SKM-1 (cell line): Measurements from ENCODE around the gene CSRNP2.
"Not testable (repeated sequence)": the region's sequence is repeated elsewhere in the genome, so short reads cannot be mapped to it uniquely, and the experiment has no call there.

Experiments used
- DNase-seq: peaks from one replicate; lab custom pipeline; 2025; ENCODE audit not compliant: unreplicated experiment; lab: John Stamatoyannopoulos, UW

Gene CSRNP2

DNA sequence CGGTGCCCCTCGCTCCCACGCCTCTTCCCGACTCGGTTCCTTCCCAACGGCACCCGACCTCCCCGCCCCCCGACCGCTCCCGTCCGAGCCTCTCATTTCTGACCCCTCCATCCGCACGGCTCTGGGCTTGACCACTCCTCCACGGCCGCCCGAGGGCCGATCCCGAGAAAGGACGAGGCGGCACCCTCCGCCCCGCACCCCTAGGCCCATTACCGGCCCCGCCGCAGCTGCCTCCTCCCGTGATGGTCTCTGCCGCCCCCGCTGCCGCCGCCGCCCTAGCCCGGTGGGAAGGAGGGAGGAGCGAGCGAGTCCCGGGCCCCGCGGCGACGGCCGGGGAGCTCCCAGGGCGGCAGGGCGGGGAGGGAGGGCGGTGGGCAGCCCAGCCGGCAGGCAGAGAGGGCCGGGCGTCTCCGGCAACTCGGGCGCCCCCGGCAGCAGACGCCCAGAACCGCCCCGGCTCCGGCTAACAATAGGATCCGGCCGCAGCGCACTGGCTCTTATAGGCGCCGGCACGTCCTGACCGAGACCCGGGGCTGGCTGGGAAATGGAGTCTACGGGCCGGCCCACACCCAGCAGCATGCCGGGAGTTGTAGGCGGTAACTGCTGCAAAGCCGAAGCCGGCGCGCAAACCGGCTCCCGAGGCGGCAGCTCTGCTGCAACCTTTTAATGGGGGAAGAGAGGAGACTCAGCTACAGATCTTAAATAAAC, at the start of gene CSRNP2:
Gene CSRNP2 (minus strand): TSS at position 471 of the 708 bp plus-strand sequence. CDS start 7,035 bp downstream, outside the sequence.
- DNase-seq: peak; percentile 57

GRCh38 chr12:51132693-51133092, 49.3 kb upstream of the CSRNP2 start:
- no peak for DNase-seq

- no peak for DNase-seq
Observed at GRCh38 chr12:51131745-51132521, 48.5 kb upstream of the CSRNP2 start.

DNA sequence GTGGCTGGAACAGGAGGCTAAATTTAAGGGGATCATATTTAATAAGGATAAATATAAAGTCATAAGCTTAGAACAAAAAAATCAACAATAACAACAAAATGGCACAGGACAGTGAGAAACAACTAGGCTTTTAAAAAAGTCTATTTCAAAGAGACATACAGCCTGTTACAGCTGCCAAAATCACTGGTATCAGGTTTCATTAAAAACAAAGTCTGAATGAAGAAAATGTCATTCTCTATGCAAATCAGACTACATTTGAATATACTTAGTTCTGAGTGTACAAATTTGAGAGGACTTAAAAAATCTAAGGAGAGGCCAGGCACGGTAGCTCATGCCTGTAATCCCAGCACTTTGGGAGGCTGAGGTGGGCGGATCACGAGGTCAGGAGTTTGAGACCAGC, 45.5 kb upstream of the CSRNP2 start:
- no peak for DNase-seq

DNA sequence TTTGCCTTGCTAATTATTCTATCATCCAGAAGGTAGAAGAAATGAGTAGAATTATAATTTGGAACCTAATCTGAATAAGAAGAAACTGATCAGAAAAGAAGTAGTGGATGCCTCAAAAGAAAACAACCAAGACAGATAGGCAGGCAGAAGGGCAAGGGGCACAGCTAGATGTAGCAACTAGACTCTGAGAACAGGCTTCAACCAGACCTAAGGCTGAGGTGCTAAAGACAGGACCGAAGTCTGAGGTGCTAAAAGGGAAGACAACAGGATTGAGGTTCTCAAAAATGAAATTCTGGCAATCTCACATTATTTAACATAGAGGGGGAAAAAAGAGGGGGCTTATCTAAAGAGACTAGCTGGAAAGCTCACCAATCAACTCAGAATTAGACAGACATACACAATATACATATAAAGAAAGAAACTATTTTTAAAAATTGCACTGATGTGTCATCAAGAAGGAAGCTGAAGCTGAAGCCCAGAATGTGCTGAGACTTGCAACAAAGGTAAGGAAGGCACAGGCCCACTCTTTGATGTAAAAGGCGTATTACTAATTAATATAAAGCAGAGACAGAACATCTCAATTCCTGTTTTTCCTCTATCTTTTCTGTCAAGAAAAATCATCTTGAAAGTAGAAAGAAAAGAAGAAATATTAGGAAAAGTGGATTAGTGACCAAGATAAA, 43.8 kb upstream of the CSRNP2 start:
- DNase-seq: no peak

DNA sequence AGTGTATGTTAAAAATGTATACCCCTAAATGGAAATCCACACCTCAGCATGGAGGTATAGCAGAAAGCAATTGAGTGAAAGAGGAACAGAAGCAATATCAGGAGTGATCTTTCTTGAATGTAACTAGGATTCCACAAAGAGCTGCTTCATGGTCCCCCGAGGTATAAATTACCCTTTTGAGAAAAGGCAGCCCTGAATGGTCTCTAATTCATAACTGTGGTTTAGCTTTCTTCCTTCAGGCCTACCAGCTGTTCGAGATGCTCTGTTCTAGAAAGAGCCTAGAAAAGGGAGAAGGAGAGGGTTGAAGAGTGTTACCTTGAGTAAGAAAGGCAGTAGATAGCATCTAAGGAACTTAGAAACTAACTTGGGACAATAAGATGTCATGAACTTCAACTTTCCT, 42.9 kb upstream of the CSRNP2 start:
- no peak for DNase-seq

- DNase-seq: no peak
Observed at GRCh38 chr12:51124504-51124903, 41.1 kb upstream of the CSRNP2 start.

DNA sequence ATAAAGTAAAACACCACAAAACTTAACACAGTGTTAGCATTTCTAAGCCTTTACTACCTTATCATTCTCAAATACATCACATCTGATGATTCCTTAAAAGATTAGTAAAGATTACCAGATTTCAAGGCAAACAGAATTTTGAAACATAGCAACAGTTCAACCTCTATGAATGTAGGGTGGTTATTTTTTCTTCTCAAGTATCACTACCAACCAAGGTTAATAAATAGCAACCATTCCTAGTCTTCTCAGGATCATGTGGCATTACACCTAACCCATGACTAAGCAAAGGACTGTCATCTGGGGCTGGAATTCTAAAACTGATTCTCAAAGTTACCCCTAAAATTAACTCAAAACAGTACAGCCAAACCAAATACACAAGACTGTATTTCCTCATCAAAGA, 39.4 kb upstream of the CSRNP2 start:
- no peak for DNase-seq

DNA sequence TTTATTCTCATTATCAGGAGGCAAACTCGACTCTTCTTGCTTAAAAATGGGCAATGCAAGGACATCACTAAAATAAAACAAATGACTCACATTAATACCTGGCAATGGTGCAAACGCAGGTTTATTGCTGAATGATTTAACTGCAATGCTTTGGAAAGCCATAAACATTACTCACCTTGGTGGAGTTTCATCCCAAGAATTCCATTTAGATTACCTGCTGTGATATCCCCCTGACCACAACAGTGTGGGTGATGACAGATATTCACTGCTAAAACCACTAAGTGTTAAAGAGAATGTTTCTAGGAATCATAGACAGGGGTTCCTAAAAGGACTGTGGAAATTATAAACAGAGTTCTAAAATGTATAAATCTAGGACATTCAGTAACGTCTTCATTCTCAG, 35.3 kb upstream of the CSRNP2 start:
- no peak for DNase-seq

GRCh38 chr12:51115533-51115932, 32.1 kb upstream of the CSRNP2 start:
- DNase-seq: no peak

GRCh38 chr12:51108136-51108535, 24.7 kb upstream of the CSRNP2 start:
- no peak for DNase-seq

- DNase-seq: no peak
Observed at GRCh38 chr12:51103977-51104376, 20.6 kb upstream of the CSRNP2 start.

DNA sequence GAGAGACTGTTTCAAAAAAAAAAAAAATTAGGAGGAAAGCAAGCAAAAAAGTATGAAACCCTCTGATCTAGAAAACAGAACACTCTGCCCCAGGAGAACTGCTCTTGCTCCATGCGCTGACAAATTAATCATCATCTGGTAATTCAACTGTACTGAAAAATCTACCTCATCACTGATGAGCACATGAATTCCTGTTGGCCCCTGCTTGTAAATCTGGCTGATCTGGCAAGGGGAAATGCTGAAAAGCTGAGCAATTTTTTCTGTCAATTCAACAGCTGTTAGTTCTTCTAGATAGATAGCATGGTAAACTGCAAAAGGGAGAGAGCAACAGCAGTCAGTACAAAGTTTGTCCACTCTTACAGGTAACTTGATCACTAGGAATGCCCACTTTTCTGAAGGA, 15.2 kb upstream of the CSRNP2 start:
- no peak for DNase-seq

DNA sequence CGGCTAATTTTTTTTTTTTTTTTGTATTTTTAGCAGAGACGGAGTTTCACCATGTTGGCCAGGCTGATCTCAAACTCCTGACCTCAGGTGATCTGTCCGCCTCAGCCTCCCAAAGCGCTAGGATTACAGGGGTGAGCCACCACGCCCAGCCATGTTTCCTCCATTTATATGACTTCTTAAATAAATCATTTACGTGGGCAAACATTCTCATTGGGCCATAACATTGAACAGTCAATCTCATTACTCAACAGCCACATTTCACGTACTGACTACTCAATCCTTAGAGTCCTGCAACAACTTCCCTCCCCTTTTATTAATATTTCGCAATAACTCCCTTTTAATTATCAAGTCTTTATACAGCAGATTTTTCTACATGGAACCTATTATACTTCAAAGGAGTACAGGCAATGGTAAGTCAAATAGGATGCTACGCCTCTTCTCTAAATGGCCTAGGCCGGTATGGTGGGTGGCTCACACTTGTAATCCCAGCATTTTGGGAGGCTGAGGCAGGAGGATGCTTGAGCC, 7.4 kb upstream of the CSRNP2 start:
- no peak for DNase-seq

- DNase-seq: no peak
Observed at GRCh38 chr12:51087818-51088217, 4.4 kb upstream of the CSRNP2 start.

- no peak for DNase-seq
Observed at GRCh38 chr12:51086933-51087332, 3.5 kb upstream of the CSRNP2 start.

DNA sequence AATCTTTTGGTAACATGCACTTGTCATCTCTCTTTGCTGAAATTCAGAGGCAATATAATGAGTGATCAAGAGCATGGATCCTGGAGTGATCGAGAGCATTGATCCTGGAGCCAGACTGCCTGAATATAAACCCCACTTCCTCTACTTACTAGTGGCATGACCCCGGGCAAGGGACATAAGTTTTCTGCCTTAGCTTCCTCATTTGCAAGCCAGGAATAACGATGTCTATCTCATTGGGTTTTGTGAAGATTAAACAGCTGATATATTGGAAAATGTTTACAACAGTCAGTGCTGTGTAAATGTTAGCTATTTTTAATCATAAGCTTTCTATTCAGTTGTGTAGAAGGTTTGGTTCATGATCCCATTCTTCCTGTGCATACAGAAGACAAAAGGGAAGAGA, 2.4 kb upstream of the CSRNP2 start:
- no peak for DNase-seq

GRCh38 chr12:51082561-51083125, 753 bp downstream of the CSRNP2 start:
- DNase-seq: no peak

- DNase-seq: no peak
Observed at GRCh38 chr12:51081421-51081820, 2.0 kb downstream of the CSRNP2 start.

- no peak for DNase-seq
Observed at GRCh38 chr12:51080136-51080535, 3.3 kb downstream of the CSRNP2 start.

- not testable (repeated sequence) for DNase-seq
Observed at GRCh38 chr12:51078866-51079265, 4.5 kb downstream of the CSRNP2 start.
